Endothelial cell of umbilical vein (primary cell): Measurements from ENCODE around the gene DPYSL4. TPM values are rescaled to one million over a fixed set of nuclear protein-coding genes. Genes with fewer than 3 reads are reported as not detected.

Experiments used
- BruUV-seq: library from RNA; stranded (reverse); fragments of 400-500 nt; replicated peaks from 2 replicates; lab custom pipeline; 2021; lab: Mats Ljungman, UMichigan
- CTCF ChIA-PET: fragments of 300-600, 350-600 bp; sonication (Branson Sonifier 250); formaldehyde crosslinking; loops from one replicate; lab custom pipeline; 2021; ENCODE audit warnings: antibody characterized with exemption, inconsistent platforms; lab: Charles Lee
- POLR2A ChIA-PET: fragments of 300-600, 350-600 bp; sonication (Branson Sonifier 250); formaldehyde crosslinking; loops from one replicate; lab custom pipeline; 2021; ENCODE audit warnings: antibody characterized with exemption, inconsistent platforms; lab: Charles Lee
- DNase-seq: peaks from one replicate; pipeline ENCODE4 v3.0.0-alpha.2; 2011; ENCODE audit warnings: low read depth, low spot score
- FAIRE-seq: peaks from 2 replicates; lab custom pipeline; 2011; peaks lifted over from hg19 to GRCh38; lab: Jason Lieb, UNC
- H2AFZ ChIP-seq: 2 replicates; pipeline ENCODE4 v1.6.0; 2012; ENCODE audit warnings: low read depth, low read length, control low read depth, inconsistent platforms
- H3K27ac ChIP-seq: 2 replicates; pipeline ENCODE4 v1.5.1; 2011; ENCODE audit warnings: low read depth, mild to moderate bottlenecking, control low read depth, low read length, moderate library complexity; ENCODE audit not compliant: insufficient read depth
- H3K27me3 ChIP-seq, 2 experiments: 2 replicates each; pipeline versions ENCODE4 v1.6.0 to v1.6.1; 2011; ENCODE audit warnings: low read length in 2 of 2, mixed read lengths in 1 of 2; ENCODE audit not compliant: control insufficient read depth in 2 of 2, insufficient read depth in 2 of 2
- H3K36me3 ChIP-seq, 2 experiments: 2 replicates in 1 of 2; 3 replicates in 1 of 2; pipeline ENCODE4 v1.5.1; 2011; ENCODE audit warnings: low read length in 2 of 2, mild to moderate bottlenecking in 1 of 2, moderate library complexity in 1 of 2; ENCODE audit not compliant: control insufficient read depth in 2 of 2, insufficient read depth in 2 of 2; ENCODE audit errors: extremely low read depth in 1 of 2
- H3K4me1 ChIP-seq: 3 replicates; pipeline ENCODE4 v1.5.1; 2011; ENCODE audit warnings: mild to moderate bottlenecking, low read length; ENCODE audit not compliant: control insufficient read depth, insufficient read depth; ENCODE audit errors: extremely low read depth
- H3K4me2 ChIP-seq: 2 replicates; pipeline ENCODE4 v1.6.1; 2011; ENCODE audit warnings: low read length, control low read depth, mixed read lengths; ENCODE audit not compliant: insufficient read depth
- H3K4me3 ChIP-seq, 3 experiments: fragments of 200-600 bp in 1 of 3; sonication (generic), shearing (Covaris generic) in 1 of 3; replicated peaks in 1 of 3; 2 replicates each; pipeline ENCODE4 v1.5.1; 2011 to 2016; ENCODE audit warnings: control low read depth in 3 of 3, low read length in 3 of 3, mild to moderate bottlenecking in 2 of 3, inconsistent platforms in 1 of 3, low read depth in 1 of 3, moderate library complexity in 1 of 3; ENCODE audit not compliant: insufficient read depth in 1 of 3
- H3K79me2 ChIP-seq: 2 replicates; pipeline ENCODE4 v1.6.0; 2012; ENCODE audit warnings: low read length, inconsistent platforms; ENCODE audit not compliant: control insufficient read depth, insufficient read depth
- H3K9ac ChIP-seq: replicated peaks from 2 replicates; pipeline ENCODE3; 2011; ENCODE audit warnings: low read length, control low read depth; ENCODE audit not compliant: insufficient read depth; ENCODE audit errors: extremely low read depth
- H3K9me1 ChIP-seq: replicated peaks from 3 replicates; pipeline ENCODE4 v1.6.0; 2011; ENCODE audit warnings: mild to moderate bottlenecking, low read length; ENCODE audit not compliant: control insufficient read depth, insufficient read depth; ENCODE audit errors: extremely low read depth
- H3K9me3 ChIP-seq: replicated peaks from 2 replicates; pipeline ENCODE4 v1.5.1; 2012; ENCODE audit warnings: low read length, inconsistent platforms; ENCODE audit not compliant: control insufficient read depth, insufficient read depth
- H4K20me1 ChIP-seq: replicated peaks from 2 replicates; pipeline ENCODE3; 2011; ENCODE audit warnings: mild to moderate bottlenecking, low read length; ENCODE audit not compliant: control insufficient read depth, insufficient read depth; ENCODE audit errors: extremely low read depth
- CTCF ChIP-seq, 2 donors: IDR thresholded peaks; 1 replicate in 1 of 2; 2 replicates in 1 of 2; pipeline ENCODE4 v1.5.1; 2011; ENCODE audit warnings: low read length in 2 of 2, mild to moderate bottlenecking in 2 of 2, moderate library complexity in 2 of 2, control low read depth in 1 of 2, inconsistent platforms in 1 of 2, low read depth in 1 of 2; ENCODE audit not compliant: insufficient read depth in 1 of 2; ENCODE audit errors: extremely low read depth in 1 of 2
- EZH2 ChIP-seq: IDR thresholded peaks from 2 replicates; pipeline ENCODE4 v1.6.1; 2012; ENCODE audit warnings: borderline replicate concordance, low read depth, mild to moderate bottlenecking, moderate library complexity, low read length, inconsistent platforms; ENCODE audit not compliant: severe bottlenecking
- FOS ChIP-seq: IDR thresholded peaks from 2 replicates; pipeline ENCODE4 v1.6.1; 2011; ENCODE audit warnings: mild to moderate bottlenecking, low read length, moderate library complexity, borderline replicate concordance; ENCODE audit not compliant: insufficient read depth
- GATA2 ChIP-seq: IDR thresholded peaks from 2 replicates; pipeline ENCODE4 v1.7.0; 2011; ENCODE audit warnings: low read depth, mild to moderate bottlenecking, moderate library complexity, mixed read lengths, low read length; ENCODE audit not compliant: insufficient read length, insufficient read depth
- JUN ChIP-seq: IDR thresholded peaks from 2 replicates; pipeline ENCODE4 v1.6.1; 2011; ENCODE audit warnings: borderline replicate concordance, low read depth; ENCODE audit not compliant: insufficient read length, insufficient read depth
- MAX ChIP-seq: IDR thresholded peaks from 2 replicates; pipeline ENCODE4 v1.6.1; 2011; ENCODE audit not compliant: insufficient read depth, insufficient read length
- MYC ChIP-seq: IDR thresholded peaks from one replicate; pipeline ENCODE4 v1.6.1; 2011; ENCODE audit warnings: mild to moderate bottlenecking, low read depth, low read length
- POLR2A ChIP-seq: IDR thresholded peaks from 2 replicates; pipeline ENCODE4 v1.6.1; 2012; ENCODE audit warnings: low read depth, mild to moderate bottlenecking, control low read depth, low read length
- POLR2AphosphoS5 ChIP-seq: IDR thresholded peaks from 2 replicates; pipeline ENCODE4 v1.6.1; 2012; ENCODE audit warnings: low read depth, mild to moderate bottlenecking, control low read depth, low read length, moderate library complexity; ENCODE audit not compliant: insufficient read depth
- dilution Hi-C: fragments of 300-500 bp; cut with MboI; formaldehyde crosslinking; loops from one replicate; pipeline ENCODE4 v1.15.0; 2019; ENCODE audit warnings: low sequenced_read_pairs; ENCODE audit not compliant: extremely low pct_ligation_motif_present
- intact Hi-C: fragments of 100-400 bp; cut with micrococcal nuclease; formaldehyde crosslinking; loops from one replicate; pipeline ENCODE4 v1.10.0; 2022
- polyA plus RNA-seq, 4 experiments: library from polyadenylated mRNA; depleted of rRNA in 3 of 4; stranded (reverse) in 3 of 4; unstranded in 1 of 4; fragments of >200 nt; gene quantifications; 2 replicates each; pipeline versions ENCODE4 v1.2.1 to v1.2.3, GENCODE V29; 2011 to 2012; ENCODE audit warnings: missing spikeins in 1 of 4
- total RNA-seq: library from RNA; stranded (reverse); gene quantifications from 2 replicates; pipeline ENCODE4 v1.2.3, GENCODE V29; 2021

Gene DPYSL4
- total and polyA plus RNA-seq, 2 donors (not counting 3 experiments of a cell fraction or from before 2014, with no cell fraction given) = 27.1 to 60.0 TPM

DNA sequence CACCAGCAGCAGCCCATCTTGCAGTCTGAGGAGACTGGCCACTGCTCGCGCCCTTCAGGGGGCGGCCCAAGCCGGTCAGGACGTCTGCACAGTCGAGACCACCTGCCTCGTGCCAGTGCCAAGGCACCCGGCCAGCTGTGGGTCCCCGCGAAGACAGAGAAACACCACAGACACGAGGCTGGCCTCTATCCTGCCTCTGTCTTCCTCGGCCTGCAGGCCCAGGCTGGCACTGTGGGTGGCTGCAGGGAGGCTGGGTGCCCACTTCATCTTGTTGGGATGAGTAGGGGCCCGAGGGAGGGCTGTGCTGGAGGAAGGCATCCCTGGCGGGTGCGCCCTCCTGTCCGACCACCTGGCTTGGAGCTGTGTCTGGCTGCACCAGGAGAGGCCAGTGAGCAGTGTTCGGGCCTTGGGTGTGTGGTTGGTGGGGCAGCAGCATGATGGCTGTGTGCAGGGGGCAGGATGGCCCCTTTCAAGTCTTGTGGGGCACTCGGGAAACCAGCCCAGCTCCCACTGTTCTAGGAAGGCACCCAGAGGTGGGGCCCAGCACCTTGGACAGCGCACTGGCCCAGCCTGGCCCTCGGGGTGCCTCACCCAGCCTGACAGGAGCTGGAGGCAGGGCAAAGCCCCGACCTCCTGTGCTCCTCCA lies 7.3 kb downstream of the DPYSL4 start:
- POLR2A ChIA-PET = no interaction called here
- no peak for DNase-seq
- no TSS peak for BruUV-seq
- Histone ChIP-seq H3K4me3 (no peak overlapping the region), H2AFZ (no peak overlapping the region), H3K4me2 (no peak overlapping the region), H3K27me3 (no peaks in the 10 kb centered on the region), H3K4me1 (no peaks in the 10 kb centered on the region), H3K27ac (no peak overlapping the region), H3K9me1 (no peaks in the 10 kb centered on the region), H3K9me3 (no peaks in the 10 kb centered on the region), H3K36me3 (peaks cover 0 to 3% of the 10 kb centered on the region in 2 experiments), H3K79me2 (no peaks in the 10 kb centered on the region), H4K20me1 (no peaks in the 10 kb centered on the region), H3K9ac (no peak overlapping the region)
- dilution Hi-C loops = no loop called here
- no peak for FAIRE-seq
- intact Hi-C loops = no loop called here
- CTCF ChIA-PET = no interaction called here
- TF ChIP-seq JUN = no peak
- no peak for TF ChIP-seq POLR2A
- no peak for TF ChIP-seq GATA2
- TF ChIP-seq POLR2AphosphoS5 = no peak
- no peak for TF ChIP-seq FOS
- no peak for TF ChIP-seq MAX
- no peak for TF ChIP-seq CTCF (IDR thresholded peaks at IDR 0.05; ENCODE audit: extremely low read depth in 1 of 2, insufficient read depth in 1 of 2, low read depth in 1 of 2, low read length in 2 of 2)
- no peak for TF ChIP-seq MYC
- TF ChIP-seq EZH2 = no peak
